ENCODE results near the gene ARG2. TPM values are rescaled to one million over a fixed set of nuclear protein-coding genes. Genes with fewer than 3 reads are reported as not detected.

The ARG2 gene
- total RNA-seq, 1 experiment from 2014 or later, result 35.2 TPM

DNA sequence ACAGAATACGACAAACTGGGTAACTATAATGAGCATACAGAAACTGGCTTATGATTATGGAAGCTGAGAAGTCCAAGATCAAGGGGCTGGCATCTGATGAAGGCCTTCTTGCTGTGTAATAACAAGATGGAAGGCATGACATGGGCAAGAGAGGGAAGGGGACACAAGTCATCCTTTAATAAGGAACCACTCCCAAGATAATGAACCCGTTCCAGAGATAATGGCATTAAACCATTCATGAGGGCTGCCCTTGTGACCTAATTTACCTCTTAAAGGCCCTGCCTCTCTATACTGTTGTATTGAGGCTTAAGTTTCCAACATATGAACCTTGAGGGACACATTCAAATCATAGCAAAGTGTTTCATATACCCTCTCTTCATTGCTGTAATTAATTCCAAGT is 59.3 kb downstream of the ARG2 start:
- H3K4ac ChIP-seq (ENCODE audit: low read depth, low read length), result no peak overlapping the region
- no peak overlapping the region for H2BK120ac ChIP-seq (ENCODE audit: low read depth, low read length, poor library complexity, severe bottlenecking)
- H3K79me2 ChIP-seq (ENCODE audit: insufficient read depth, low read length), result no peaks in the 10 kb centered on the region; the same call in 1 of the 2 replicates
- H2BK20ac ChIP-seq (ENCODE audit: low read depth, low read length, poor library complexity, severe bottlenecking), result no peak overlapping the region
- H2BK5ac ChIP-seq (ENCODE audit: insufficient read length, low read length), result no peak overlapping the region
- no peak overlapping the region for H2BK15ac ChIP-seq (ENCODE audit: low read depth, low read length)
- H3K27ac ChIP-seq (ENCODE audit: insufficient read length, low read depth, low read length), result no peak overlapping the region
- Mint-ChIP-seq H3K27ac (no peak overlapping the region), H3K9me3 (no peaks in the 10 kb centered on the region; a peak in 1 of 5 replicates), H3K27me3 (ENCODE audit: low read depth) (no peaks in the 10 kb centered on the region; the same call in 1 of the 2 replicates), H3K4me1 (peaks cover 3 to 5% of the 10 kb centered on the region in 2 experiments; a peak in 2 of 4 replicates), H3K36me3 (ENCODE audit: insufficient read depth in 1 of 3, low read depth in 3 of 3) (peaks cover 25 to 65% (median 57%) of the 10 kb centered on the region in 3 experiments), H3K4me3 (no peak overlapping the region)
- no peak overlapping the region for H4K8ac ChIP-seq (replicated peaks; ENCODE audit: insufficient read length, low read depth, low read length)
- H3K27me3 ChIP-seq (ENCODE audit: insufficient read depth, low read length), result no peaks in the 10 kb centered on the region
- H2BK12ac ChIP-seq (ENCODE audit: insufficient read length, low read depth, low read length), result no peak overlapping the region
- peaks cover 11% of the 10 kb centered on the region for H3K79me1 ChIP-seq (ENCODE audit: insufficient read depth, low read depth, low read length, poor library complexity, severe bottlenecking)
- H3K9ac ChIP-seq (ENCODE audit: extremely low read depth, insufficient read length, low read length), result no peak overlapping the region
- H3K14ac ChIP-seq (ENCODE audit: insufficient read depth, low read length), result no peak overlapping the region
- no peak overlapping the region for H4K91ac ChIP-seq (ENCODE audit: insufficient read length, low read depth, low read length)
- no peak for DNase-seq
- peaks cover 5% of the 10 kb centered on the region for H3K23me2 ChIP-seq (ENCODE audit: insufficient read length, low read depth, low read length, poor library complexity, severe bottlenecking)
- H2AK5ac ChIP-seq (ENCODE audit: insufficient read length, low read length), result no peak overlapping the region
- no peaks in the 10 kb centered on the region for H3K9me3 ChIP-seq (ENCODE audit: control insufficient read depth, low read depth, low read length)
- WGBS (ENCODE audit: extremely low coverage, insufficient read length, low lambda C conversion rate), result no CpG with 5 or more reads among the region's 2 CpGs
- H3K23ac ChIP-seq (ENCODE audit: insufficient read length, low read depth, low read length), result no peak overlapping the region
- H3K4me1 ChIP-seq (ENCODE audit: insufficient read depth, low read length), result peaks cover 2% of the 10 kb centered on the region; the same call in 1 of the 2 replicates
- H3K56ac ChIP-seq (ENCODE audit: insufficient read length, low read depth, low read length), result no peak overlapping the region
- TF ChIP-seq CTCF (conservative IDR thresholded peaks at IDR 0.05), result no peak
- H3K18ac ChIP-seq (ENCODE audit: insufficient read length, low read depth, low read length), result no peak overlapping the region
- no peaks in the 10 kb centered on the region for H4K20me1 ChIP-seq (ENCODE audit: control insufficient read depth, insufficient read depth, insufficient read length)
- no peak overlapping the region for H3K4me2 ChIP-seq (ENCODE audit: insufficient read depth, insufficient read length, low read length)
- no peak overlapping the region for H2AFZ ChIP-seq (ENCODE audit: low read length)
- H4K5ac ChIP-seq (ENCODE audit: insufficient read length, low read depth, low read length), result no peak overlapping the region
- no peak overlapping the region for H3T11ph ChIP-seq (ENCODE audit: low read length)
